Fibroblast of the aortic adventitia (primary cell): ENCODE results near the gene RENBP. TPM values are rescaled to one million over a fixed set of nuclear protein-coding genes. Genes with fewer than 3 reads are reported as not detected.

ENCODE experiments used
- DNase-seq: peaks from one replicate; pipeline ENCODE4 v3.0.0-alpha.2; 2010; ENCODE audit warnings: low read depth
- H3K4me3 ChIP-seq: 2 replicates; pipeline ENCODE4 v1.5.1; 2011; ENCODE audit warnings: low read depth, mild to moderate bottlenecking, control low read depth, low read length, moderate library complexity
- CTCF ChIP-seq: IDR thresholded peaks from 2 replicates; pipeline ENCODE4 v1.5.1; 2011; ENCODE audit warnings: mild to moderate bottlenecking, low read length, control low read depth, inconsistent platforms; ENCODE audit not compliant: insufficient read depth
- total RNA-seq: library from RNA; depleted of rRNA; stranded (reverse); fragments of >200 nt; gene quantifications from 2 replicates; pipeline ENCODE4 v1.2.3, GENCODE V29; 2012; ENCODE audit warnings: low replicate concordance

Gene RENBP
- total RNA-seq, 1 donor: 0.45 TPM

- H3K4me3 ChIP-seq: no peak overlapping the region
- TF ChIP-seq CTCF: no peak
- no peak for DNase-seq
These were observed 14.9 kb downstream of the RENBP start for GRCh38 chrX:153929576-153929975.

- no peak for TF ChIP-seq CTCF
- H3K4me3 ChIP-seq: no peak overlapping the region
- DNase-seq: no peak
These were observed 15.6 kb downstream of the RENBP start for GRCh38 chrX:153928846-153929245.

GRCh38 chrX:153927922-153928760, 16.3 kb downstream of the RENBP start:
- peak overlapping the region; percentile 71 for H3K4me3 ChIP-seq
- peak; percentile 97 for DNase-seq
- TF ChIP-seq CTCF: peak; percentile 33

GRCh38 chrX:153927672-153927921, 16.8 kb downstream of the RENBP start:
- DNase-seq: no peak
- H3K4me3 ChIP-seq: peak overlapping the region; percentile 71
- no peak for TF ChIP-seq CTCF

GRCh38 chrX:153926858-153927671, 17.4 kb downstream of the RENBP start:
- no peak for TF ChIP-seq CTCF
- peak; percentile 16 for DNase-seq
- H3K4me3 ChIP-seq: peak overlapping the region; percentile 71

GRCh38 chrX:153926552-153926857, 17.9 kb downstream of the RENBP start:
- no peak for TF ChIP-seq CTCF
- no peak for DNase-seq
- no peak overlapping the region for H3K4me3 ChIP-seq
